ENCODE results near the gene PLTP.
"Not testable (repeated sequence)": the region's sequence is repeated elsewhere in the genome, so short reads cannot be mapped to it uniquely, and the experiment has no call there.

The PLTP gene

GRCh38 chr20:45944151-45944964, 32.4 kb upstream of the PLTP start:
- peak; percentile 15 for DNase-seq

GRCh38 chr20:45943613-45944012, 31.7 kb upstream of the PLTP start:
- DNase-seq, result no peak

GRCh38 chr20:45940469-45940868, 28.5 kb upstream of the PLTP start:
- DNase-seq, result no peak

GRCh38 chr20:45940053-45940452, 28.1 kb upstream of the PLTP start:
- no peak for DNase-seq

GRCh38 chr20:45938727-45939438, 26.9 kb upstream of the PLTP start:
- DNase-seq, result no peak

GRCh38 chr20:45937765-45938164, 25.8 kb upstream of the PLTP start:
- peak; percentile 41 for DNase-seq

- DNase-seq, result no peak
Observed at GRCh38 chr20:45935416-45936046, 23.6 kb upstream of the PLTP start.

- DNase-seq, result peak; percentile 99
Observed at GRCh38 chr20:45934586-45935415, 22.8 kb upstream of the PLTP start, which contains the start of gene PCIF1. PCIF1 (plus strand) TSS chr20:45934683; CDS start chr20:45939000, 4,317 bp downstream.

GRCh38 chr20:45934046-45934585, 22.2 kb upstream of the PLTP start:
- DNase-seq, result no peak

GRCh38 chr20:45933266-45934045, 21.5 kb upstream of the PLTP start:
- DNase-seq, result peak; percentile 73

- DNase-seq, result not testable (repeated sequence)
Observed at GRCh38 chr20:45931680-45932079, 19.7 kb upstream of the PLTP start.

- DNase-seq, result no peak
Observed at GRCh38 chr20:45927071-45927878, 15.3 kb upstream of the PLTP start.

GRCh38 chr20:45926731-45927070, 14.7 kb upstream of the PLTP start:
- no peak for DNase-seq

- DNase-seq, result no peak
Observed at GRCh38 chr20:45925821-45926506, 14.0 kb upstream of the PLTP start.

- no peak for DNase-seq
Observed at GRCh38 chr20:45924391-45925261, 12.7 kb upstream of the PLTP start.

GRCh38 chr20:45921337-45922189, 9.6 kb upstream of the PLTP start:
- no peak for DNase-seq

GRCh38 chr20:45920462-45921336, 8.7 kb upstream of the PLTP start:
- DNase-seq, result no peak
